DOHH2 (cell line): ENCODE data around the gene DCK.

Experiments
- H3F3A ChIP-seq: fragments of 200-600 bp; sonication (generic), shearing (Covaris generic); 2 replicates; pipeline ENCODE4 v1.6.0; 2016; ENCODE audit warnings: antibody characterized with exemption, mild to moderate bottlenecking; ENCODE audit not compliant: control insufficient read depth, insufficient read depth
- H3K27ac ChIP-seq: fragments of 200-600 bp; sonication (generic); 2 replicates; pipeline ENCODE4 v1.5.1; 2014; ENCODE audit warnings: low read depth, mild to moderate bottlenecking, low read length, moderate library complexity
- H3K27me3 ChIP-seq: fragments of 200-600 bp; sonication (generic); 2 replicates; pipeline ENCODE4 v1.6.1; 2014; ENCODE audit warnings: mild to moderate bottlenecking, low read length, mixed read lengths; ENCODE audit not compliant: control insufficient read depth
- H3K36me3 ChIP-seq: fragments of 200-600 bp; sonication (generic); 2 replicates; pipeline ENCODE4 v1.6.1; 2014; ENCODE audit warnings: mild to moderate bottlenecking, low read length, moderate library complexity, mixed read lengths; ENCODE audit not compliant: control insufficient read depth
- H3K4me1 ChIP-seq: fragments of 200-600 bp; sonication (generic); 2 replicates; pipeline ENCODE4 v1.6.1; 2014; ENCODE audit warnings: mild to moderate bottlenecking, low read length, mixed read lengths; ENCODE audit not compliant: control insufficient read depth
- H3K4me2 ChIP-seq: fragments of 200-600 bp; sonication (generic); 2 replicates; pipeline ENCODE4 v1.6.0; 2014; ENCODE audit warnings: mild to moderate bottlenecking, low read length, moderate library complexity
- H3K4me3 ChIP-seq: fragments of 200-600 bp; sonication (generic); 2 replicates; pipeline ENCODE4 v1.5.1; 2014; ENCODE audit warnings: mild to moderate bottlenecking, low read length, mixed read lengths
- H3K79me2 ChIP-seq: fragments of 200-600 bp; sonication (generic); 2 replicates; pipeline ENCODE4 v1.6.1; 2014; ENCODE audit warnings: mild to moderate bottlenecking, low read length, mixed read lengths; ENCODE audit not compliant: control insufficient read depth
- H3K9me2 ChIP-seq: fragments of 200-600 bp; sonication (generic); replicated peaks from 2 replicates; pipeline ENCODE4 v1.6.1; 2014; ENCODE audit warnings: mild to moderate bottlenecking, low read length, mixed read lengths; ENCODE audit not compliant: control insufficient read depth
- H3K9me3 ChIP-seq: fragments of 200-600 bp; sonication (generic); 2 replicates; pipeline ENCODE4 v1.6.1; 2014; ENCODE audit warnings: antibody characterized with exemption, low read length, mixed read lengths; ENCODE audit not compliant: control insufficient read depth, insufficient read depth
- H4K20me1 ChIP-seq: fragments of 200-600 bp; sonication (generic); 2 replicates; pipeline ENCODE4 v1.6.0; 2014; ENCODE audit warnings: low read depth, mild to moderate bottlenecking, antibody characterized with exemption, low read length, moderate library complexity; ENCODE audit not compliant: control insufficient read depth, insufficient read depth
- EZH2phosphoT487 ChIP-seq: fragments of 200-600 bp; sonication (generic); IDR thresholded peaks from 2 replicates; pipeline ENCODE4 v1.6.1; 2017; ENCODE audit warnings: borderline replicate concordance, mild to moderate bottlenecking, antibody characterized with exemption, low read length, moderate library complexity, mixed read lengths
- TF ChIP-seq, protein P1 (sequence below): fragments of 200-600 bp; sonication (generic); IDR thresholded peaks from one replicate; pipeline ENCODE4 v1.5.1; 2014; ENCODE audit warnings: antibody characterized with exemption, mild to moderate bottlenecking, low read depth, low read length; ENCODE audit not compliant: poor library complexity, severe bottlenecking

Gene DCK

DNA sequence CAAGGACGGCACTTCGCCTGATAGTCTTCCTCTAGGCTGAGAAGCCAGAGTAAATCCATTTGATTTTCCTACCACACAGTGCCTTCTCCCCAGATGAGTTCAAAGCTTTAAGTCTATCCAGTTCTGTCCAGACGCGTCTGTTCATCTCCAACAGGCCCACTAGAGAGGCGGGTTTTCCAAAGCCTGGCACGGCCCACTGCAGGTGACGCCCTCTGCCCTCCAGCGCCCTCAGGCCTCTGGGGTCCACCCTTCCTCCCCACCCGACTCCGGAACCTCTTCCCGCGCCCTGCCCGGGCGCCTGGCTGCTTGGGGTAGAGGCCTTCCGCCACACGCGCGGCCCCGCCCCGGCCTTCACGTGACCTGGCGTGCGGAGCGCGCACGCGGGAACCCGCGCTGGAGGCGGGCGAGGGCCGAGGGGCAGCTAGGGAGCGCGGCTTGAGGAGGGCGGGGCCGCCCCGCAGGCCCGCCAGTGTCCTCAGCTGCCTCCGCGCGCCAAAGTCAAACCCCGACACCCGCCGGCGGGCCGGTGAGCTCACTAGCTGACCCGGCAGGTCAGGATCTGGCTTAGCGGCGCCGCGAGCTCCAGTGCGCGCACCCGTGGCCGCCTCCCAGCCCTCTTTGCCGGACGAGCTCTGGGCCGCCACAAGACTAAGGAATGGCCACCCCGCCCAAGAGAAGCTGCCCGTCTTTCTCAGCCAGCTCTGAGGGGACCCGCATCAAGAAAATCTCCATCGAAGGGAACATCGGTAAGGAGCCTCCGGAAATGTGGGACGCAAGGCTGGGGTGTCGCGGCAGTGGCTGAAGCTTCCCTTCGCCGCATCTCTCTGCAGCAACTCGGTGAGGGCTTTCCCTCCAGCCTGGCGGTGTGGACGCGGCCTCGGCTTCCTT, at the start of gene DCK:
TSS of gene DCK (plus strand) at position 469 of the 888 bp plus-strand sequence. CDS start at position 656, 187 bp downstream.
- H3K4me2 ChIP-seq: peak within 1 kb of the TSS; percentile 65
- peak within 1 kb of the TSS; percentile 97 for H3K27ac ChIP-seq
- H4K20me1 ChIP-seq: peaks cover 11% of the 10 kb centered on the region
- no peaks in the 10 kb centered on the region for H3K9me2 ChIP-seq
- H3F3A ChIP-seq: peaks cover 29% of the 10 kb centered on the region
- peaks cover 49% of the 10 kb centered on the region for H3K36me3 ChIP-seq
- no peaks in the 10 kb centered on the region for H3K9me3 ChIP-seq
- H3K4me1 ChIP-seq: peaks cover 45% of the 10 kb centered on the region
- TF ChIP-seq, protein P1, sequence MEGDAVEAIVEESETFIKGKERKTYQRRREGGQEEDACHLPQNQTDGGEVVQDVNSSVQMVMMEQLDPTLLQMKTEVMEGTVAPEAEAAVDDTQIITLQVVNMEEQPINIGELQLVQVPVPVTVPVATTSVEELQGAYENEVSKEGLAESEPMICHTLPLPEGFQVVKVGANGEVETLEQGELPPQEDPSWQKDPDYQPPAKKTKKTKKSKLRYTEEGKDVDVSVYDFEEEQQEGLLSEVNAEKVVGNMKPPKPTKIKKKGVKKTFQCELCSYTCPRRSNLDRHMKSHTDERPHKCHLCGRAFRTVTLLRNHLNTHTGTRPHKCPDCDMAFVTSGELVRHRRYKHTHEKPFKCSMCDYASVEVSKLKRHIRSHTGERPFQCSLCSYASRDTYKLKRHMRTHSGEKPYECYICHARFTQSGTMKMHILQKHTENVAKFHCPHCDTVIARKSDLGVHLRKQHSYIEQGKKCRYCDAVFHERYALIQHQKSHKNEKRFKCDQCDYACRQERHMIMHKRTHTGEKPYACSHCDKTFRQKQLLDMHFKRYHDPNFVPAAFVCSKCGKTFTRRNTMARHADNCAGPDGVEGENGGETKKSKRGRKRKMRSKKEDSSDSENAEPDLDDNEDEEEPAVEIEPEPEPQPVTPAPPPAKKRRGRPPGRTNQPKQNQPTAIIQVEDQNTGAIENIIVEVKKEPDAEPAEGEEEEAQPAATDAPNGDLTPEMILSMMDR: no peak
- no peak for TF ChIP-seq EZH2phosphoT487
- H3K4me3 ChIP-seq: peak within 1 kb of the TSS; percentile 90
- no peaks in the 10 kb centered on the region for H3K27me3 ChIP-seq
- H3K79me2 ChIP-seq: peaks cover 65% of the 10 kb centered on the region

DNA sequence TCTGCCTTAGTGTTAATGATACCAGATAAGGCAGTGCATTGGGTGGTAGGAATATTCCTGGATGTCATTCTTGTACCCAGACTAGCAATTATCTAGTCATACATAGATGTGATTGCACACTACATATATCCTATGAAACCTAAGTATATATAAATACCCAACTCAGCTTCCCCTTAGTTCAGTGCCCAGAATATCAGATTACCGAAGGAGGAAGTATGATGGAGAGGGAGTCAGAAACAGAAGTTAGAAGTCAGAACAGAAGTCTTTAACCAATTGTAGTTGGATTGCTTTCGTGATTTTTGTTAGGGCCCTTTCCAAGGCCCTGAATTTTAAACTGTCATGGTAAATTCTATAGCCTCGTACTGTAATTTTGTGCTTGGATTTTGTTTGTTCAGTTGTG, 48.4 kb upstream of the DCK start:
- Histone ChIP-seq H3K9me2 (no peaks in the 10 kb centered on the region), H3K36me3 (peaks cover 5% of the 10 kb centered on the region; the same call in 1 of the 2 replicates), H3K79me2 (peaks cover 89% of the 10 kb centered on the region), H3K27ac (no peak overlapping the region), H4K20me1 (no peaks in the 10 kb centered on the region), H3K4me1 (peaks cover 68% of the 10 kb centered on the region), H3K9me3 (no peaks in the 10 kb centered on the region), H3K4me3 (no peak overlapping the region), H3K27me3 (no peaks in the 10 kb centered on the region), H3F3A (peaks cover 22% of the 10 kb centered on the region), H3K4me2 (no peak overlapping the region; the same call in 1 of the 2 replicates)
- TF ChIP-seq EZH2phosphoT487: no peak
- TF ChIP-seq, protein P1: no peak

DNA sequence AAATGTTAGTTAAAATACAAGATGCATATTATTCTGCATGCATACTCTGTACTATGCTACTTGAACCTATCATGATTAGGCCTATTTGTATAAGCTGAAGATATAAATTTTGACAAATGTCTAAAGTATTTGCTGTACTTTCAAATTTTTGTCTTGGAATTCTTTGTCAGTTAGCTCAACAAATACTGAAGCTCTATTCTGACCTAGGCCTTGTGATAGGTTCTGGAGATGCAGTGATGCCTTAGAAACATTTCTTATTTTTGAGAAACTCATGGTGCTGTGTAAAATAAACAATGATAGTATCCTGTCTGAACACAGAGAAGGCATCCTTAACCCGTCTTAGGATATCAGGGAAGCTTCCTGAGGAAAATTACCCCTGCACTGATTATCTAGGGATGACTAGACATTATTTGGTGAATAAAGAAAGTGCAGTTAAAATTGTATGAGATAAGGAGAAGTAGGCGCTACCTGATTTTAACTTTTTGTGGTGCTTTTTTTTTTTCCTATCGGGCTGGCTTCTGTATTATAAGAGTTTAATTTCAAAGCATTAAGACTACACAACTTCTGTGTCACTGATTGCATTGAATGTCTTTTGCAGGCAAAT, 47.9 kb upstream of the DCK start:
- TF ChIP-seq, protein P1: no peak
- TF ChIP-seq EZH2phosphoT487: no peak
- no peaks in the 10 kb centered on the region for H4K20me1 ChIP-seq
- no peaks in the 10 kb centered on the region for H3K9me2 ChIP-seq
- H3F3A ChIP-seq: peaks cover 22% of the 10 kb centered on the region
- H3K27ac ChIP-seq: no peak overlapping the region
- H3K27me3 ChIP-seq: no peaks in the 10 kb centered on the region
- H3K79me2 ChIP-seq: peaks cover 87% of the 10 kb centered on the region
- H3K4me3 ChIP-seq: no peak overlapping the region
- H3K36me3 ChIP-seq: peaks cover 5% of the 10 kb centered on the region; the same call in 1 of the 2 replicates
- H3K4me1 ChIP-seq: peaks cover 66% of the 10 kb centered on the region
- H3K4me2 ChIP-seq: no peak overlapping the region
- H3K9me3 ChIP-seq: no peaks in the 10 kb centered on the region
